Activated naive CD4-positive, alpha-beta T cell (primary cell): ENCODE results near the gene WDR64.

Source experiments
- DNase-seq, 4 experiments: peaks; one replicate each; lab custom pipeline; 2025; lab: John Stamatoyannopoulos, UW

The WDR64 gene

GRCh38 chr1:241652012-241652411 is at the start of gene WDR64:
TSS of gene WDR64 (plus strand) at chr1:241652281. CDS start at chr1:241652485, 204 bp downstream.
- no peak for DNase-seq

DNA sequence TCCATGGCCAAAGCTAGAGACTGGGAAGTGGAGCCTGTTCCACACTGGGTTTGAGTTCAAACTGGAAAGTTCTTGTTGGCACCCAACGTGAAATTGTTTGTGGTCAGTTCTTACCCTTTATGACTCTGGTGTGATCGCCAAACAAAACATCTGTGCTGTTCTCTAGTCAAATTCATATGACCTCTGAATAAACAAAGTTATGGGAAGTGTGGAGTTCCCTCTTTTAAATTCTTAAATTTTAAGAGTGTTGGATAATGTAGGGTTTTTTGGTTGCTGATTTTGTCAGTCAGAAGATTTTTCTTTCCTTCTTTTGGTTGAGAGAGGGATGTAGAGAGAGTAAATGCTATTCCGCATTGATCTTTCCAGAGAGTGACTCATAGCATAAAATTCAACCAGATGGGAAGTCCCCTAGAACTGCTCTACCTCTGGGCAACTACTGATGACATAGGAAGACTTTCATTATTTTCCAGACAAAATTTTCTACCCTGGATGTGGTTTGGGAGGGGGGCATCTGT is 48.3 kb upstream of the WDR64 start:
- no peak for DNase-seq

DNA sequence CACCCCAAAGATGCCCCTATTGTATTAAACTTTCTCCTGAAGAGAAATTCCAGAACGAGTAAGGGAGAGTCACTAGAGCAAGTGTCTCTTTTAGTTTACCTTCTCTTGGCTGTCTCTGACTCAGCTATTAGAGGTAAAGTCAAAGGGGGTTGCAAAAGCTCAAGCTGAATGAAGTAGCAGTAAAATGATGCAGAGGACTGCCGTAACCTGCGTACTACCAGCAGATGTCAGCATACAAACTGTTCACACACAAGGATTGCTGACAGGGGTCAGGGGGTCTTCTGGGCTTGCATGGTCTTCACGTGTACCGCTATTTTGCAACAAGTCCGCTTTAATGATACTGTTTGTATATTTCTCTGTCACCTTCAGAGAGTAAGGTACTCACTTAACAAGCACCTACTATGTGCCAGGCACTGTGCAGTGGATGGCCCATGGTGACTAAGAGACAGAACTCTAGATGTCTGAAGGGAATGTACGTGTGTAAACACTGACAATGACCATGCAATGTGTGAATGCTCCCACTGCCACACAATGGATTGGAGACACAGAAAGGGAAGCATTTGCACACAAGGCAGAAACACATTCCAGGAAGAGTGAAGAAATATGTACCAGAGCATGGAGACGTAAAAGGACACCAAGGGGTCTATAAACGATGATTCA is 46.8 kb upstream of the WDR64 start:
- DNase-seq = no peak

- DNase-seq = no peak
Observed at GRCh38 chr1:241606544-241606943, 45.5 kb upstream of the WDR64 start.

DNA sequence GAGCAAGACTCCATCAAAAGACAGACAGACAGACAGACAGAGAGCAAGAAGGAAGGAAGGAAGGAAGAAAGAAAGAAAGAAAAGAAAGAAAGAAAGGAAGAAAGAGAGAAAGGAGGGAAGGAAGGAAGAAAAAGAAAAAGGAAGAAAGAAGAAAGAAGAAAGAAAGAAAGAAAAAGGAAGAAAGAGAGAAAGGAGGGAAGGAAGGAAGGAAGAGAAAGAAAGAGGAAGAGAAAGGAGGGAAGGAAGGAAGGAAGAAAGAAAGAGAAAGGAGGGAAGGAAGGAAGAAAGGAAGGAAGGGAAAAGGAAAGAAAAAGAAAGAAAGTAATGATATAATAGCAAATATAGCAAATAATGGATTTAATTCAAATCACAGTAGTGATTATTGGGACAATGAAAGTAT is 44.6 kb upstream of the WDR64 start:
- DNase-seq = no peak

- DNase-seq = no peak
Observed at GRCh38 chr1:241608379-241609033, 43.6 kb upstream of the WDR64 start.

GRCh38 chr1:241610056-241610815 is 41.8 kb upstream of the WDR64 start:
- no peak for DNase-seq

- DNase-seq = no peak
Observed at GRCh38 chr1:241611063-241611462, 41.0 kb upstream of the WDR64 start.

DNA sequence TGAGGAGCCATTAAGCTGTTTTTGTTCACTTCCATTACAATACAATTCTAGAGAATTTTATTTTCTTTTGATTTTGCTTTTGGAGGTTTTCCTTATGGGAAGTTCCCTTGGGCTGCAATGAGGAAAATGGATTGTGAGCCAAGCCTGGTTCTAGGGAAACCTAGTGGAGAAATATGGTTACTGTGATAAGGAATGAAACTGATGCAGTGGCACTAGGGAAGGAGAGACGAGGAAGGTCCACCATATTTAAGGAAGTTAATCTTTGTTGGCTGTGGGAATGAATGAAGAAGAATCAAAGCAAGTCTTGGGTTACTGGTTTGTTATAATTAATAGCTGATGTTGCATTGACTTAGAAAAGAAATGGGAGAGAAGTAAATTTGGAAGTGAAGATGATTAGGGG is 40.3 kb upstream of the WDR64 start:
- DNase-seq = no peak

DNA sequence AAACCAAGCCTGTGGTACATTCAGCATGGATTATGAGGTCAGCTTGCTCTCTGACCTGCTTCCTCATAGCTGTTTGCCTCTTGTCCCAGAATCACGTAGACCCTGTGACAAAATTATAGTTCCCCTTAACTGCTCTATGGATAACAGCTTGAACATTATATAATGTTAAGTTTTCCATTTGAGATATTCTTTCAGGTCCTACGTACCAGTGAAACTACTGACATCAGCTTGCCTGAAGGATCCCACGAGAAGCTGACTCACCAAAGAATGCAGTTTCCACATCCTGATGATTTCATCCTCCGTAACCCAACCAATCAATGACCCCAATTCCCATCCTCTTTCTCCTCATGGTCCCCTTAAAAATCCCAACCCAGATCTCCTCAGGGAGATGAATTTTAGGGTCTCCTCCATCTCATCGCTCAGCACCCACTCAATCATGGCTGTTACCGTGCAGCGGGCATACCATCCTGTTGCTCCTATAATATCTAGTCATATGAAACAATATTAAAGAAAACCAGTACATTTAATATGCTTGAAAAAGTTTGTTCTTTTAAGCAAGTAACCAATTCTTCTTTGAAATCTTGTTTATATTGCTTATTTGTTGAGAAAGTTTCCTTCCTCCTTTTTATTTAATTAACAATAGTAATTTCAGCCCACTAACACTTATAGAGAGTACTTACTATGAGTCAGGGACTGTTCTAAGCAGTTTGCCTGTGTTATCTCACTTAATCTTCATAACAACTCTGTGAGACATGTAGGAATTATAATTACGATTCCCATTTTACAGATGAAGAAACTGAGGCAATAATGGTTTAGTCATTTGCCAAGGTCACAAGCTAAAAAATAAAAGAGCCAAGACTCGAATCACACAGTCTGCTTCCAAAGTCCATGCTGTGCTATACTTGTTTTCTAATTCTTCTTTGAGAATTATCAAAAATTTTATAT is 39.3 kb upstream of the WDR64 start:
- no peak for DNase-seq

- no peak for DNase-seq
Observed at GRCh38 chr1:241614144-241614543, 37.9 kb upstream of the WDR64 start.

DNA sequence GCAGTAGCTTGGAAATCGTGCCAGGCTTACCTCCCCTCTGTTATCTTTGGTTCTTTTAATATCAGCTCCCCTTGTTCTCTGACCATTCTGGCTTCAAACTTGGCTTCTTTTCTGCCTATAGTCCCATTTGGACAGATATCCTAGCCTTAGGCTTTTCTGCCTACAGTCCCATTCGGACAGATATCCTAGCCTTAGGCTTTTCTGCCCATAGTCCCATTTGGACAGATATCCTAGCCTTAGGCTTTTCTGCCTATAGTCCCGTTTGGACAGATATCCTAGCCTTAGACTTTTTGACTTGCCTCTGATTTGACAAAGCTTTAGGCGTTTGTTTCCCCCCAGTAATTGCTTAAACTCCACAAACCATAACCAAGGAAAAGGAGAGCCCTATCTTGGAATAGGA is 37.5 kb upstream of the WDR64 start:
- DNase-seq = no peak

DNA sequence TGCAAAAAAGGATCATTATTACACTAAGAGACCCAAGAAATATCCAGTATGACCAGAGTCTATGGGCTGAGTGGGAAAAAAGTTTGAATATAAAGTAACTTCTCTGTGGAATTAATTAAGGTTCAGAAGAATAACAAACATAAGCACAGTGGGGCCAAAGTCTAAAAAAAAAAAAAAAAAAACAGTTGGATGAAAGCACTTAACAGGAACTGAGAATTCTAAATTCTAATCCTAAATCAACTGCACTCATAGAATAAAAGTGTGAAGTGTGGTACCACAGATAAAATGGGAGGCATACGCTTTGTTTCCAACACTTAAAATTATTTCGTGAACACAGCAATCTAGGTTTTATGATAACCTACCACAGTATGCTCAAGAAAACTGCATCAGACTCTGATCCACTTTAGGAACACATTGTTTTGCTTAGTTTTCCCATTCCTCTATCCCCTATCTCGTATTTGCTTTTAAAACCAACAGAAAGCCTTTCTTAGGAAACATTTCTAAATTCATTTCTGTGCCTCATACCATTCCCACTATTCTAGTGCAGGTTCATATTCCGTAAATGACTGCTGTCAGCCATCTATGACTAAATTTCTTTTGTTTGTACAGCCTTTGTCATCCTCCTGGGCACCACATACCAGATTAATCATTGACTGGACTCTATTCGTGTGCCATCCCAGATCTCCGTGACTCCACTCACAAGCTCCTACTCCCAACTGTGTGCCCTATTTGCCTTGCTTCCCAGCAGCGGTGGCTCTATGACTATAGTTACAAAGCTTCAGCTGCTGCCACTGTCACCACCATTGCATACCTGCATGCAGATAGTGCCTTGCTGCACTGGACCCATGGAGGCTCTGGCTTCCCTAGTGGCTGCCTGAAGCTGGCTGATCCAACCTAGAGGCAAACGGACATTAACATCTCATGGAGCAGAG is 36.8 kb upstream of the WDR64 start:
- no peak for DNase-seq

GRCh38 chr1:241617426-241617825 is 34.7 kb upstream of the WDR64 start:
- DNase-seq = no peak

GRCh38 chr1:241622669-241623068 is 29.4 kb upstream of the WDR64 start:
- DNase-seq = no peak

GRCh38 chr1:241624935-241625334 is 27.1 kb upstream of the WDR64 start:
- no peak for DNase-seq

- DNase-seq = peak in 2 of 4 experiments; percentile 5 to 10
Observed at GRCh38 chr1:241627453-241628259, 24.4 kb upstream of the WDR64 start.

- no peak for DNase-seq
Observed at GRCh38 chr1:241630005-241630404, 22.1 kb upstream of the WDR64 start.

DNA sequence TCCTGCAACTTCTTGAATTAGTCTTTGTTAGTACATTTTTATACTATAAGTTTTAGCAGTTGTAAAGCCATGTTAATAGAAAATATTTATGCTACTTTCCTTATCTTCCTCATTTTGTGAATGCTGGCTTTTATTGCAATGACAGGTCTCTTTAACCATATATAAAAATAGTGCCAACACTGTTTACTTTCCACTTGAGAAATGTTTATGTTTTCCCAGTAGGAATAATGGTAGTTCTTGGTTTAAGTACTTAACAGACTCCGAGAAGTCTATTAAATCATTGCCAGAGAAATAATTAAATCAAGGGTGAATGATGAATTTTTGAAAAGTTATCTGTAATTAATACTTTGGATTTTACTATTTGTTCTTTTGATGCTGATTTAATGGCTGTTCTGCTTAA is 21.6 kb upstream of the WDR64 start:
- no peak for DNase-seq

- DNase-seq = no peak
Observed at GRCh38 chr1:241630899-241631298, 21.2 kb upstream of the WDR64 start.
